GM12873 (cell line): ENCODE measurements around the gene NCOA6.
A peak's percentile ranks its signal among the peaks of the same experiment; 100 is the strongest.

Experiments
- TF ChIP-seq, protein P1 (sequence below): IDR thresholded peaks from 2 replicates; pipeline ENCODE4 v1.5.1; 2012; ENCODE audit warnings: low read depth, mild to moderate bottlenecking, moderate library complexity, low read length, control low read depth; ENCODE audit not compliant: insufficient read depth; ENCODE audit errors: missing control alignments

Gene NCOA6

DNA sequence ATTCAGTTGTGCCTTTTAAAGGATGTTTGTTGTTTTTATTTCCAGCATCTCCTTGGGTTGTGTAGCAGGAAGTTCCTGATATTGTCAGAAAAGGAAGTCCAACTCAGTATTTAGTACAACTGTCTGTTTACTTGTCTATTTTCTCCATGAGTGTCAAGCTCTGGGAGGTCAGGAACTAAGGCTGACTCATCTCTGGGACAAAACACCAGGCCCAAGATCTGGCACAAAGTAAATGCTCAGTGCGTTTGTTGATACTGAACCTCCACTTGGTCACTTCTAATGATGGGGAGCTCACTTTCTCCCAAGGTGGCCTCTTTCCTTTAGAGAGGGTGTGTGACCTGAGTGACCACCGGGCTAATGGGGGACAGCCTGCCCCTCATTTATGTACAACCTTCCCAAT is 136.0 kb downstream of the NCOA6 start:
- TF ChIP-seq, protein P1, sequence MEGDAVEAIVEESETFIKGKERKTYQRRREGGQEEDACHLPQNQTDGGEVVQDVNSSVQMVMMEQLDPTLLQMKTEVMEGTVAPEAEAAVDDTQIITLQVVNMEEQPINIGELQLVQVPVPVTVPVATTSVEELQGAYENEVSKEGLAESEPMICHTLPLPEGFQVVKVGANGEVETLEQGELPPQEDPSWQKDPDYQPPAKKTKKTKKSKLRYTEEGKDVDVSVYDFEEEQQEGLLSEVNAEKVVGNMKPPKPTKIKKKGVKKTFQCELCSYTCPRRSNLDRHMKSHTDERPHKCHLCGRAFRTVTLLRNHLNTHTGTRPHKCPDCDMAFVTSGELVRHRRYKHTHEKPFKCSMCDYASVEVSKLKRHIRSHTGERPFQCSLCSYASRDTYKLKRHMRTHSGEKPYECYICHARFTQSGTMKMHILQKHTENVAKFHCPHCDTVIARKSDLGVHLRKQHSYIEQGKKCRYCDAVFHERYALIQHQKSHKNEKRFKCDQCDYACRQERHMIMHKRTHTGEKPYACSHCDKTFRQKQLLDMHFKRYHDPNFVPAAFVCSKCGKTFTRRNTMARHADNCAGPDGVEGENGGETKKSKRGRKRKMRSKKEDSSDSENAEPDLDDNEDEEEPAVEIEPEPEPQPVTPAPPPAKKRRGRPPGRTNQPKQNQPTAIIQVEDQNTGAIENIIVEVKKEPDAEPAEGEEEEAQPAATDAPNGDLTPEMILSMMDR: no peak

DNA sequence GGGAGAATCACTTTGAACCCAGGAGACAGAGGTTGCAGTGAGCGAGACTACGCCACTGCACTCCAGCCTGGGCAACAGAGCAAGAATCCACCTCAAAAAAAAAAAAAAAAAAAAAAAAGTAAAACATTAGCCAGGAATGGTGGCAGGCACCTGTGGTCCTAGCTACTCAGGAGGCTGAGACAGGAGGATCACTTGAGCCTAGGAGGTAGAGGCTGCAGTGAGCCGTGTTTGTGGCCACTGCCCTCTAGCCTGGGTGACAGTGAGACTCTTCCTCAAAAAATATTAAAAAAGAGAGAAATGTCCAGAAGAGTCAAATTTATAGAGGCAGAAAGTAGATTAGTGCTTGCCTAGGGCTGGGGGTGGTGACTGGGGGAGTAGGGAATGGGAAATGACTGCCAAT is 141.8 kb downstream of the NCOA6 start:
- TF ChIP-seq, protein P1: no peak

DNA sequence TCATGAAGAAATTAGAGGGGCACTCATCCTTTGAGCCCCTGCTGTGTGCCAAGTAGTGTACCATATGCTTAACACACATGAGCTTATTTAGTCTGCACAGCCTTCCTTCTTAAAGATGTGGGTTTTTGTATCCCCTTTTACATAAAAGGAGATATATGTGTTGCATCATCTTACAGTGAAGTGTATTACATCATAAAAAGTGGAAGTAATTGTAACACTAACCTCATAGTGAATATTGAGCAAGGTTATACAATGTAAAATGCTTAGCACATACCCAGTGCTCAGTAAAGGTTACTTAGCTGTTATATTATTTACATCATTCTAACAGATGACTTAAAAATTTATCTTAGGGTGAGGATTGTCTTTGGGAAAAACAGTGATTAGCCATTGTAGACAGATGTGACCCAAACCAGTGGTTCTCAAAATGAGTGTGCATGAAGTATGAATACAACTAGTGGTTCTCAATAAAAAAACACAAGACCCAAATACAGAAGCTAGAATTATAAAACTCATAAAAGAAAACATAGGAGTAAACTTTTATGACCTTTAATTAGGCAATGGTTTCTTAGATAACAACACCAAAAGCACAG is 144.8 kb downstream of the NCOA6 start:
- TF ChIP-seq, protein P1: no peak

DNA sequence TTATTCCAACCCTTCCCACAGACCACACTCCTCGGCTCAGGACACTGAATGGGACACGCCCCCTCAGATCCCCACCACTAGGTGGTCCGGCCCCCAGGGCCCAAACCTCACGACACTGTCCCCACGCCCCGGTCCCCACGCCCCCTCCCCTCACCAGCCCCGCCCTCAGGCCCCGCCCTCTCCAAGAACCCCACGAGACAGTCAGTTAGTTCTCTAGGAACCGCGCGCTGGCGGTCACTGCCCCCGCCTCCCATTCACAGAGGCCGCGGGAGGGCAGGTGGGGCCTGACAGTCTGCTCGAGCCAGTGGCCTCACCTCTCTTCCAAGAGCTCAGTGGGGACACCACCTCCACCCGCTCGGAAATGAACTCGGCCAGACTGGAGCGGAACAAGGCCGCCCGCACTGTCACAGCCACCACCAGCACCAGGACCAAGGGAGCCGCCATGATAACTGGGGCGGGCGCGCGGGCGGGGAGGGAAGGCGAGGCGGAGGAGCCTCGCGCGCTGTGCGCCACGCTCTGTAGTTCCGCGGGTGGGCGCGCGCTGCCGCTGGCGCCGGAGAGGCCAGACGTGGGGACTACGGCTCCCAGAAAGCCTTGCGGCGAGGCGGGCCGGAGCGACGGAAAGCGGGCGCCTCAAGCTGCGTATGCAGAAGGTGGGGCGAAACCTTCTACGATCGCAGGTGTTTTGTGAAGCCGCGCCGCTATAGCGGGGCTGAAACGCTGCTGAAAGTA is 148.6 kb downstream of the NCOA6 start, which contains the start of gene PIGU:
PIGU (minus strand) TSS at position 451 of the 732 bp plus-strand sequence; CDS start at position 444, 7 bp downstream.
- TF ChIP-seq, protein P1: peak; percentile 20

DNA sequence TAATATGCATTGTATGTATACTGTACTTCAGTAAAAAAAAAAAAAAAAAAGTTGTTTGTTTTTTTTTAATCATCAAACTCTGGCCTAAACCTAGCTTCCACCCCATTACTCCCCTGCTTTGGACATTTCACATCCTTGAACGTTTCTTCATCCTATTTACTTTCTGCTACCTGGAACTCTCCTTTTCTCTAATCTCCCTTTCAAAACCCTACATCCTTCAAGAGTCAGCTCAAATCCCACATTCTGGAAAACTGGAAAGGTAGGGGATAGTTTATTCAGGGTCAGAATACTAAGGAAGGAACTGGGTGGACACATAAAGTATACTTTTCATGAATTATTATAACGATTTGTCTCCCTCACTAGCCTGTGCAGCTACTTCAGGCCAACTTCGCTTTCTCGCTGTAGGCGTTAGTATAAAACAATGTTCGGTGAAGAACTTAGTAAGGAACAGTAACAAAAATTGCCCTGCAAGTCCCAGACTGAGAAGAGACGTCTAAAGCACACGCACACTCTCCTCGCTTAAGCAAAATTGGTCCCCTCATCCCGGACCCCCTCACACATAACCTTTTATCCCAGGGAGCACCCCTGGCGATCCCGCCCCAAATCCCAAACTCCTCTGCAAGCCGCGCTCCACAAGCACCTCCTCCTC is 149.3 kb downstream of the NCOA6 start:
- TF ChIP-seq, protein P1: no peak

DNA sequence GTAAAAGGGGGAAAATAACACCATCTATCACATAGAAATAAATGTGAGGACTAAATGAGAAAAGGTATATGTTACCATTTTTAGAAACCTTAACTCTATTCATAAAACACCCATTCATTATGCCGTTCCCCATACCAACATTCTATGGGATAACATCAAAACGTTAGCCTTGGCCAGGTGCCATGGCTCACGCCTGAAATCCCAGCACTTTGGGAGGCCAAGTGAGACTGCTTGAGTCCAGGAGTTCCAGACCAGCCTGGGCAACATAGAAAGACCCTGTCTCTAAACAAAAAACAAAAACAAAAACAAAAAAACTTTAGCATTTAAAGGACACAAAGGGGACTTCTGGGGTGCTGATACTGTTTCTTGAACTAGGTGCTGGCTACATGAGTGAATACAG is 149.9 kb downstream of the NCOA6 start:
- TF ChIP-seq, protein P1: no peak

DNA sequence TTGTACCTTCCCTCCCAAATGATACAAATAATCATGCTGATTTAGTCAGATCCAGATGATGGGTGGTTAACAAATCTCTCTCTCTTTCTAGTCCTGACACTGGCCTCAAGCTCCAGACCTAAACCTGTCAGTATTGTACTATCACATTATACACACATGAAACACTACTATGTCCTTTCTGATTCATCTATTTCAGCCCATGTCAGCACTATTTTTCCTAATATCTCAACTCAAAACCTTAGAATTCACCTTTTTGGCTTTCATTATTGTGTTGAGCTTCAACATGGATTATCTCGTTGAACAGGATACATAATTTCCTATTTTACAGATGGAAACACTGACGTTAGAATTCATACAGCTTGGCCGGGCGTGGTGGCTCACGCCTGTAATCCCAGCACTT is 152.0 kb downstream of the NCOA6 start:
- TF ChIP-seq, protein P1: no peak
